ENCODE measurements around the gene FGF9.

- TF ChIP-seq CTCF (IDR thresholded peaks at IDR 0.05 in 8 of 11, conservative IDR thresholded peaks at IDR 0.05 in 3 of 11): peak in 1 of 11 experiments; percentile 4
- peak in 2 of 3 donors; percentile 18 to 26 for TF ChIP-seq POLR2AphosphoS5 (IDR thresholded peaks at IDR 0.05)
- TF ChIP-seq POLR2A (IDR thresholded peaks at IDR 0.05): no peak
Measured at GRCh38 chr13:21670006-21670882, 629 bp upstream of the FGF9 start.

Data from spleen (tissue), 7 donors.